ENCODE data around the gene PNMA6A. TPM values are rescaled to one million over a fixed set of nuclear protein-coding genes. Genes with fewer than 3 reads are reported as not detected.
"Not testable (repeated sequence)": the region's sequence is repeated elsewhere in the genome, so short reads cannot be mapped to it uniquely, and the experiment has no call there.

The PNMA6A gene
- 1 to 10 TPM in 5 of 9 donors, under 1 TPM in 4; 0.34 to 4.3 (median 1.5) TPM for total RNA-seq
- 1 to 10 TPM in 2 of 3 donors, under 1 TPM in 1; 0.33 to 2.3 (median 2.1) TPM for polyA plus RNA-seq
- long read RNA-seq, donor 1: 0 reads
- long read RNA-seq, donor 2, partial matches to known transcripts: 0 of 1 reads
- long read RNA-seq, donor 2, other reads (novel, unspliced or antisense): 0 of 1 reads
- long read RNA-seq, donor 3: 0 reads
- long read RNA-seq, donor 4: 0 reads
- long read RNA-seq, donor 5, partial matches to known transcripts: 0 of 3 reads
- long read RNA-seq, donor 5, other reads (novel, unspliced or antisense): 0 of 3 reads
- long read RNA-seq, donor 6: 0 reads
- long read RNA-seq, donor 7: 0 reads
- long read RNA-seq, donor 8, partial matches to known transcripts: 0 of 2 reads
- long read RNA-seq, donor 8, other reads (novel, unspliced or antisense): 0 of 2 reads
- long read RNA-seq, donor 9: 0 reads
- long read RNA-seq, donor 10: 0 reads

- H3K4me1 ChIP-seq (replicated peaks in 1 of 2); H3K27me3 ChIP-seq; H3K36me3 ChIP-seq (replicated peaks in 1 of 2); H3K4me3 ChIP-seq; H3K27ac ChIP-seq; H3K9me3 ChIP-seq (replicated peaks in 1 of 3); intact Hi-C loops (cut with DNase I); DNase-seq: not testable (repeated sequence)
- WGBS, 4 donors: no CpG with 5 or more reads among the region's 76 CpGs
These were observed at the start of gene PNMA6A for GRCh38 chrX:153071909-153072583. TSS of gene PNMA6A (plus strand) at chrX:153072454. CDS start at chrX:153073063, 609 bp downstream.

DNA sequence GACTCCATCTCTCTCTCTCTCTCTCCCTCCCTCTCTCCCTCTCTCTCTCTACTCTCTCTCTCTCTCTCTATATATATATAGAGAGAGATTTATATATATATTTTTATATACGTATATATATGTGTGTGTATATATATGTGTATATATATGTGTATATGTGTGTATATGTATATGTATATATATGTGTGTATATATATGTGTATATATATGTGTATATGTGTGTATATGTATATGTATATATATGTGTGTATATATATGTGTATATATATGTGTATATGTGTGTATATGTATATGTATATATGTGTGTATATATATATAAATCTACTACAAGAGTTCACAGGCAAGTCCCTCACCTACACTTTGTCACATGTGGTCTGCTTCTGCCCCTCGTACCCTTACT lies 45.8 kb upstream of the PNMA6A start:
- H3K36me3 ChIP-seq (replicated peaks in 1 of 2); DNase-seq; H3K4me1 ChIP-seq (replicated peaks in 1 of 2); H3K4me3 ChIP-seq; H3K27me3 ChIP-seq; intact Hi-C loops (cut with DNase I); H3K27ac ChIP-seq; H3K9me3 ChIP-seq (replicated peaks in 1 of 3): not testable (repeated sequence)
- 57 to 89% (median 73%) methylated on average over 2 of the region's 2 CpGs for WGBS, 4 donors

DNA sequence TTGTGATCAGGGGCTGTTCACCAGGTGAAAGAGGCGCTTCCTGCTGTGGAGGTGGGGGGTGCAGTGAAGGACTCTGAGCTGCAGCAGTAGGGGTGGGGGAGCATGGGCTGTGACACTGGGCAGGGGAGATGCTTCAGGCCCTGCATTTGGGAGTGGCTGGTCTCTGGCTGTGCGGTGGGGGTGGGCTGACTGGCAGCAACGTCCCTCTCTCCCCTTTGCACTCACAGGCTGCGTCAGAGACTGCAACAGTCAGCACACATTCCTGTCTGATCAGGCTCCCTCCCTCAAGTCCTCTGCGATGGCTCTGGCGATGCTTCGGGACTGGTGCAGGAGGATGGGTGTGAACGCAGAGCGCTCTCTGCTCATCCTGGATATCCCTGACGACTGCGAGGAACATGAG lies 43.8 kb upstream of the PNMA6A start:
- H3K27ac ChIP-seq; H3K4me3 ChIP-seq; H3K4me1 ChIP-seq (replicated peaks in 1 of 2); DNase-seq; H3K36me3 ChIP-seq (replicated peaks in 1 of 2); H3K9me3 ChIP-seq (replicated peaks in 1 of 3); H3K27me3 ChIP-seq; intact Hi-C loops (cut with DNase I): not testable (repeated sequence)
- WGBS, 4 donors: 75 to 86% (median 81%) methylated on average over 1 to 9 of the region's 11 CpGs; no CpG with 5 or more reads in 1 of the 4 donors

- no peak overlapping the region for H3K4me3 ChIP-seq
- TF ChIP-seq POLR2A (IDR thresholded peaks at IDR 0.05): no peak
- TF ChIP-seq, protein P1, sequence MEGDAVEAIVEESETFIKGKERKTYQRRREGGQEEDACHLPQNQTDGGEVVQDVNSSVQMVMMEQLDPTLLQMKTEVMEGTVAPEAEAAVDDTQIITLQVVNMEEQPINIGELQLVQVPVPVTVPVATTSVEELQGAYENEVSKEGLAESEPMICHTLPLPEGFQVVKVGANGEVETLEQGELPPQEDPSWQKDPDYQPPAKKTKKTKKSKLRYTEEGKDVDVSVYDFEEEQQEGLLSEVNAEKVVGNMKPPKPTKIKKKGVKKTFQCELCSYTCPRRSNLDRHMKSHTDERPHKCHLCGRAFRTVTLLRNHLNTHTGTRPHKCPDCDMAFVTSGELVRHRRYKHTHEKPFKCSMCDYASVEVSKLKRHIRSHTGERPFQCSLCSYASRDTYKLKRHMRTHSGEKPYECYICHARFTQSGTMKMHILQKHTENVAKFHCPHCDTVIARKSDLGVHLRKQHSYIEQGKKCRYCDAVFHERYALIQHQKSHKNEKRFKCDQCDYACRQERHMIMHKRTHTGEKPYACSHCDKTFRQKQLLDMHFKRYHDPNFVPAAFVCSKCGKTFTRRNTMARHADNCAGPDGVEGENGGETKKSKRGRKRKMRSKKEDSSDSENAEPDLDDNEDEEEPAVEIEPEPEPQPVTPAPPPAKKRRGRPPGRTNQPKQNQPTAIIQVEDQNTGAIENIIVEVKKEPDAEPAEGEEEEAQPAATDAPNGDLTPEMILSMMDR (IDR thresholded peaks at IDR 0.05): no peak
- peaks cover 8% of the 10 kb centered on the region for H3K27me3 ChIP-seq
- no peak overlapping the region for H3K27ac ChIP-seq
- 43 to 90% (median 72%) methylated on average over 2 of the region's 2 CpGs for WGBS, 4 donors
- no peaks in the 10 kb centered on the region for H3K9me3 ChIP-seq (replicated peaks in 1 of 3)
- no peaks in the 10 kb centered on the region for H3K36me3 ChIP-seq (replicated peaks in 1 of 2)
- DNase-seq: no peak
- H3K4me1 ChIP-seq (replicated peaks in 1 of 2): no peaks in the 10 kb centered on the region
- intact Hi-C loops (cut with DNase I): no loop called here
These were observed 43.1 kb upstream of the PNMA6A start for GRCh38 chrX:153029162-153029561.

DNA sequence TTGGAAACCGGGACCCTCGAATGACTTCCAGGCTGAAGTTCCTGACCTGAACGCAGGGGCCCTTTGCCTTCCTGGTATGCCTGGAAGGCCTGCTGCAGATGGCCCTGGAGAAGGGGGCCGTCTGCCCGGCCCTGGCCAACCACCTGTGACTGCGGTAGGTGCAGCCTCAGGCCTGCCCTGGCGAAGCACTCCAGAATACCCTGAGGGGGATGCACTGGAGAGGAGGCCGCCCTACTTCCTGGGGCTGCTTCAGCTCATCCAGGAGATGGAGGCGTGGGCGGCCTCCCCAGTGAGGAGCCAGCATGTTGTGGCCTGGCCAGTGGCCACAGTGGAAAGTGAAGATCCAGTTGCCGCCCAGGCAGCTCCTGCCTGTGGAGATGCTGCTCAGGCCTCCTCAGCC lies 42.4 kb upstream of the PNMA6A start:
- H3K9me3 ChIP-seq (replicated peaks in 1 of 3): no peaks in the 10 kb centered on the region
- intact Hi-C loops (cut with DNase I): no loop called here
- H3K27me3 ChIP-seq: peaks cover 8% of the 10 kb centered on the region
- TF ChIP-seq, protein P1 (IDR thresholded peaks at IDR 0.05): no peak
- WGBS, 4 donors: 84 to 90% (median 88%) methylated on average over 8 to 11 of the region's 11 CpGs; no CpG with 5 or more reads in 1 of the 4 donors
- no peaks in the 10 kb centered on the region for H3K4me1 ChIP-seq (replicated peaks in 1 of 2)
- DNase-seq: no peak
- no peak overlapping the region for H3K27ac ChIP-seq
- no peak overlapping the region for H3K4me3 ChIP-seq
- no peaks in the 10 kb centered on the region for H3K36me3 ChIP-seq (replicated peaks in 1 of 2)
